ENCODE measurements around the gene ADCK1. TPM values are rescaled to one million over a fixed set of nuclear protein-coding genes. Genes with fewer than 3 reads are reported as not detected.

Gene ADCK1
- total RNA-seq, 1 experiment from 2014 or later, result 11.4 TPM

- DNase-seq (ENCODE audit: low spot score) (no peak), ATAC-seq (no peak)
- no peaks in the 10 kb centered on the region for H3K36me3 Mint-ChIP-seq
- no peak overlapping the region for H3K27ac Mint-ChIP-seq
- H3K4me3 Mint-ChIP-seq, result no peak overlapping the region
- H3K27me3 Mint-ChIP-seq (ENCODE audit: low read depth), result no peaks in the 10 kb centered on the region
- H3K9me3 Mint-ChIP-seq, result no peaks in the 10 kb centered on the region
- ChIA-PET POLR2A (no interaction called here), CTCF (no interaction called here)
- TF ChIP-seq ZBTB21 (CRISPR knock-in tag; IDR thresholded peaks at IDR 0.05; ENCODE audit: borderline replicate concordance), result no peak
- TF ChIP-seq E2F5 (CRISPR knock-in tag; IDR thresholded peaks at IDR 0.05), result no peak
- no peak for TF ChIP-seq NFE2L1 (CRISPR knock-in tag; IDR thresholded peaks at IDR 0.05)
- TF ChIP-seq TEAD4 (CRISPR knock-in tag; IDR thresholded peaks at IDR 0.05), result no peak
- TF ChIP-seq MXD4 (CRISPR knock-in tag; IDR thresholded peaks at IDR 0.05; ENCODE audit: borderline replicate concordance), result no peak
- TF ChIP-seq JAZF1 (CRISPR knock-in tag; IDR thresholded peaks at IDR 0.05), result no peak
- no peak for TF ChIP-seq PRDM15 (CRISPR knock-in tag; IDR thresholded peaks at IDR 0.05)
- no peak for TF ChIP-seq ZMAT4 (CRISPR knock-in tag; IDR thresholded peaks at IDR 0.05)
- TF ChIP-seq PREB (CRISPR knock-in tag; IDR thresholded peaks at IDR 0.05; ENCODE audit: borderline replicate concordance), result no peak
- TF ChIP-seq TEAD1 (CRISPR knock-in tag; IDR thresholded peaks at IDR 0.05), result no peak
- no peak for TF ChIP-seq FOXP1 (CRISPR knock-in tag; IDR thresholded peaks at IDR 0.05; ENCODE audit: borderline replicate concordance)
- no peak for TF ChIP-seq ZNF121 (CRISPR knock-in tag; IDR thresholded peaks at IDR 0.05)
- no peak for TF ChIP-seq FOXJ3 (CRISPR knock-in tag; IDR thresholded peaks at IDR 0.05; ENCODE audit: borderline replicate concordance)
- peaks cover 11% of the 10 kb centered on the region for H3K4me1 Mint-ChIP-seq
These were observed 17.7 kb upstream of the ADCK1 start for GRCh38 chr14:77782202-77782601.

GRCh38 chr14:77786148-77786547 is 13.8 kb upstream of the ADCK1 start:
- no peak for DNase-seq (ENCODE audit: low spot score)
- POLR2A ChIA-PET, result no interaction called here
- TF ChIP-seq ZNF512 (CRISPR knock-in tag; IDR thresholded peaks at IDR 0.05; ENCODE audit: borderline replicate concordance) (no peak), RELA (CRISPR knock-in tag; IDR thresholded peaks at IDR 0.05; ENCODE audit: borderline replicate concordance) (no peak), EMX1 (CRISPR knock-in tag; IDR thresholded peaks at IDR 0.05) (no peak), NFATC4 (CRISPR knock-in tag; IDR thresholded peaks at IDR 0.05) (no peak), CREM (CRISPR knock-in tag; IDR thresholded peaks at IDR 0.05) (no peak), AR (CRISPR knock-in tag; IDR thresholded peaks at IDR 0.05) (no peak), ZNF232 (CRISPR knock-in tag; IDR thresholded peaks at IDR 0.05) (no peak), MAX (CRISPR knock-in tag; IDR thresholded peaks at IDR 0.05) (no peak), NR2C2 (CRISPR knock-in tag; IDR thresholded peaks at IDR 0.05) (no peak), PRRX2 (CRISPR knock-in tag; IDR thresholded peaks at IDR 0.05) (no peak), PRDM15 (CRISPR knock-in tag; IDR thresholded peaks at IDR 0.05) (no peak)

More at GRCh38 chr14:77786148-77786547, 13.8 kb upstream of the ADCK1 start:
- no peaks in the 10 kb centered on the region for H3K36me3 Mint-ChIP-seq
- no peaks in the 10 kb centered on the region for H3K27me3 Mint-ChIP-seq (ENCODE audit: low read depth)
- no peaks in the 10 kb centered on the region for H3K9me3 Mint-ChIP-seq
- peaks cover 11% of the 10 kb centered on the region for H3K4me1 Mint-ChIP-seq
- no peak overlapping the region for H3K27ac Mint-ChIP-seq
- H3K4me3 Mint-ChIP-seq, result no peak overlapping the region
- peak; percentile 57 for ATAC-seq
- CTCF ChIA-PET, result no interaction called here

Measured in WTC11 (cell line).